Hematopoietic multipotent progenitor cell treated with erythropoietin and hydrocortisone succinate and interleukin-3 and kit ligand, for 15 days (in vitro differentiated cells): ENCODE results near the gene IBA57.

Experiments used
- DNase-seq: peaks from one replicate; pipeline ENCODE4 v3.0.0-alpha.2; 2015; ENCODE audit warnings: low spot score

IBA57 gene

DNA sequence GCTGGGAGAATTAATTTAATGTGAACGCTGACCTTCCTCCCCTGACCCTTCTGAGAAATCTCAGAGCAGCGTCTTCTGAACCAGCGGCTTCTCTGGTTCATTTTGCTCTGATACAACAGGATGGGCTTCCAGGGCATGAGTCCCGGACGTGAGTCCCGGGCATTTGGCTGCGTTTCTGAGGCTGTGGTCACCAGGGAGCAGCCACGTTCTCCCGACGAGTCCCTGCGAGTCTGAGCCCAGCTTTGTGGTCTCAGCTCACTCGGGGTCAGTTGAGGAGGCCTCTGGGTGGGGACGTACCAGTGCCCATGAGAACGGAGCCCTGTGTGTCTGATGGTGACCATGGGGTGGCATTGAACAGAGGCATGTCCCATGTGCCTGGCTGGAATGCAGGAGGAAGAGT lies 24.6 kb downstream of the IBA57 start:
- DNase-seq, result no peak

- no peak for DNase-seq
Measured at GRCh38 chr1:228190778-228191177, 25.2 kb downstream of the IBA57 start.

- DNase-seq, result no peak
Measured at GRCh38 chr1:228194436-228194835, 28.8 kb downstream of the IBA57 start.

DNA sequence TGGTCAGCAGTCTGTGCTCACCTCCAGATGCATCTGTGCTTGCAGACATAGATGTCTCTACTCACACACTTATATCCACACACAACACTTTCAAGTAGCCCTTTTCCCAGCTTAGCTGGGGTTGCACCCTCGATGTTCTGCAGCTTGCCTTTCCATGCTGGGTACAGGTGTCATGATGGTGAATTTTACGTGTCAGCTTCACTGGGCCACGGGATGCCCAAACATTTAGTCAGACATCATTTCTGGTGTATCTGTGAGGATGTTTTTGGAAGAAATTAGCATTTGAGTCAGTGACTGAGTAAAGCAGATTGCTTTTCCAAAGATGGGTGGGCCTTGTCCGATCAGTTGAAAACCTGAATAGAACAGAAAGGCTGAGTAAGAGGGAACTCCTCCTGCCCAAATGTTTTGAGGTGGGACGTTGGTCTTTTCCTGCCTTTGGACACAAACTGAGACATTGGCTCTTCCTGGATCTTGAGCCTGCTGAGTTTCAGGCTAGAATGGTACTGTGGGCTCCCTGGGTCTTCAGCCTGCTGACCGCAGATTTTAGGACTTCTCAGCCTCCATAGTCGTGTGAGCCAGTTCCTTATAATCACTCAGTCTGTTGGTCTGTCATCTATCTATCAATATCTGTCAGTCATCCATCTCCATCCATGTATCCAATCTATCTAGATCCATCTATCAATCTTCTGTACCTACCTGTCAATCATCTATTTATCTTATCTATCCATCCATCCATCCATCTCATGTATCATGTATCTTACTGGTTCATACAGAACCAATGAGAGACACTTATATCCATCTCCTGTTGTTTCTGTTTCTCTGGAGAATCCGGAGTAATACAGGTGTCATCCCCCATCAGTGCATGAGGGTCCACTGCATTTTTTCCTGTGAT lies 29.6 kb downstream of the IBA57 start:
- no peak for DNase-seq

- DNase-seq, result no peak
Measured at GRCh38 chr1:228197555-228198147, 32.0 kb downstream of the IBA57 start.

- no peak for DNase-seq
Measured at GRCh38 chr1:228198977-228199590, 33.5 kb downstream of the IBA57 start.

GRCh38 chr1:228204958-228205357 lies 39.4 kb downstream of the IBA57 start:
- no peak for DNase-seq

GRCh38 chr1:228205526-228206436 lies 40.2 kb downstream of the IBA57 start:
- no peak for DNase-seq

DNA sequence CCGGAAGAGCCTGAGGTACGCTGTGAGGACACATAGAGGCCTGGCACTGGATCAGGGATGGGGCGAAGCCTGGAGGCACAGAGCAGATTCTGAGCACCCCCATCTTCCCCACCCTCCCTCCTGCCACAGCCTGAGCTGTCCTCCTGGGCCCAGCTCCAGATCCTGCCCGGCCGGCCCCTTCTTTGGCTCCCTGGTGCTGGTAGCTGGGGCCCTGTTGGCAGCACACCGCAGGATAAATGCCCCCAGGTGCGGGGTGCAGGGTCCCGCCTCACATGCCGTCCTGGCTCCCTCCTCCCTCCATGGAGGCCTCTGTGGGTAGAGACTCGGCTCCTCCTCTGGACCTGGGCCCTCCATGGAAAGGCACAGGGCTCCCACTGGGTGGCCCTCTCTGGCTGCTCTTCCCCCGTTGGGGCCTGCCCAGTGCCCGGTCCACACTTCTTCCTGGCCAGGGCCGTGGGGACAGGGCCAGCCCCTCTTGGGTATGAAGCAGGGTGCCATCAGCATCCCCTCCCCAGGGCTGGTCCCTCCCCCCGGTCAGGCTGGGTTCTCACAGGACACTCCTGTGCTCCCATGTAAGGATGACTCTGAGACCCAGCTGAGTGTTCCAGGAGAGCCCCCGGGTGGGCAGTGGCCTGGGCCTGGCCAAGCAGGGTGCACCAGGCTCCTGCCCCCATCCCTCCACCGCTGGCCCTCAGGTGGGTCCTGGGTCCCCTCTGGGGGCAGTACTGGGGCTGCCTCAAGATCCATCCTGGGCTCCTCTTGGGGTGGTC lies 41.2 kb downstream of the IBA57 start:
- DNase-seq, result no peak

DNA sequence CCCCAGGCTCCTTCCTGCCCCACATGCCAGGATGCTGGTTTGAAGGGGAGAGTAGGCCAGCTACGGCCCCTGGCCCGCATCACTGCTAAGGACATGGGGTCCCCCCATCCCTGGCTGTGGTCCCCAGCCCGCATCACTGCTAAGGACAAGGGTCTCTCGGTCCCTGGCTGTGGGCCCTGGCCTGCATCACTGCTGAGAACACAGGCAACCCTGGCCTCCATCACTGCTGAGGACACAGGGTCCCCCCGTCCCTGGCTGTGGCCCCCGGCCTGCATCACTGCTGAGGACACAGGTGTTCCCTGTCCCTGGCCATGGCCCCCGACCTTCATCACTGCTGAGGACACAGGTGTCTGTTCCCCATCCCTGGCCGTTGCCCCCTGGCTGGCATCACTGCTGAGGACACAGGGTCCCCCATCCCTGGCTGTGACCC lies 41.8 kb downstream of the IBA57 start:
- no peak for DNase-seq

GRCh38 chr1:228207851-228208821 lies 42.5 kb downstream of the IBA57 start, which contains the start of gene OBSCN:
TSS of gene OBSCN (plus strand) at chr1:228208044. CDS start at chr1:228211784, 3,740 bp downstream.
- DNase-seq, result no peak

- DNase-seq, result no peak
Measured at GRCh38 chr1:228208831-228209551, 43.4 kb downstream of the IBA57 start.

GRCh38 chr1:228209657-228210056 lies 44.1 kb downstream of the IBA57 start:
- no peak for DNase-seq

GRCh38 chr1:228210076-228210651 lies 44.6 kb downstream of the IBA57 start:
- no peak for DNase-seq

DNA sequence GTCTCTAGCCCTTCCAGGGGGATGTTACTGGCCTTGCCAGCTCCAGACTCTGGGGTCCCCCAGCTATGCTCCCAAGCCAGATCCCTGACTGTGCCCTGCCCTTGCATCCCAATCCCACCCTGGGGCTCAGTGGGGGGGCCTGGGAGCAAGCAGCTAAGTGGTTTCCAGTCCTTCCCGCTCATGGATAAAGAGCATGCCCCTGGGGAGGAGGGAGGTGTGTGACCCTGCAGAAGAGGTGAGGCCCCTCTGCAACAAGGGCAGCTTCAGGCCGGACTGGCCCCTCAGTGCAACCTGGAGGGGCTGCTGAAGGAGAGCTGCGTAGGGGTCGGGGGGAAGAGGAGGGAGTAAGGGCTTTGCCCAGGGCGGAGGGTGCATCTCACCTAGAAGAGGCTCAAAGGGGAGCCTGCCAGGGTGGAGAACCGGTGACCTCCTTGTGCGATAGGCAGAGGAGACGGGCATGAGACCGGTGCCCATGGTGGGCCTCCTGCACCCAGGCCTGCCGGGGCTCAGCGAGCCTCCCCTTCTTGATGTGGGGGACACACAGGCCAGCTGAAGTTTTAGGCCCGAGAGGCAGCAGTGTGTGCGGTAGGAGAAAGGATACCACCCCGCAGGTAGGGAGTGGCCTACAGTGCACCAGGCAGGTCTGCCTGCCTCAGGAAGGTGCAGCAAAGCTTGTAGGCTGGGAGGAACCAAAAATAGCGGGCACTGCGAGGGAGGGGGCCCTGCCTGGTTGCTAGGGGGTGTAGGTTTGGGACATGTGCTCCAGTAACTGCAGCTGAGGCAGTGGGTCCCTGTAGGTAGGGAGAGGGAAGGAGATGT lies 45.3 kb downstream of the IBA57 start:
- no peak for DNase-seq

GRCh38 chr1:228211531-228212414 lies 46.2 kb downstream of the IBA57 start:
- DNase-seq, result no peak

- DNase-seq, result no peak
Measured at GRCh38 chr1:228212415-228212965, 46.9 kb downstream of the IBA57 start.
